SK-N-SH (cell line): ENCODE measurements around the gene LAMP2.

Experiments used
- FOSL2 ChIP-seq: IDR thresholded peaks from 2 replicates; pipeline ENCODE4 v1.4.0; 2012; ENCODE audit warnings: low read depth, mild to moderate bottlenecking, moderate library complexity, borderline replicate concordance
- SMC3 ChIP-seq: IDR thresholded peaks from 2 replicates; pipeline ENCODE4 v1.6.1; 2012; ENCODE audit warnings: low read depth, low read length, improper control_type of control experiment
- YY1 ChIP-seq: IDR thresholded peaks from 2 replicates; pipeline ENCODE4 v1.4.0; 2012; ENCODE audit warnings: low read depth, mild to moderate bottlenecking
- TF ChIP-seq, protein P1 (sequence below): fragments of 150-350 bp; IDR thresholded peaks from 2 replicates; pipeline ENCODE4 v1.6.1; 2017; ENCODE audit warnings: antibody characterized with exemption, low read length, low read depth, borderline replicate concordance
- TF ChIP-seq, protein P2 (sequence below): fragments of 150-350 bp; IDR thresholded peaks from 2 replicates; pipeline ENCODE4 v1.6.1; 2016; ENCODE audit warnings: mild to moderate bottlenecking, low read depth, low read length
- TF ChIP-seq, protein P3 (sequence below): fragments of 200-600 bp; sonication (generic); IDR thresholded peaks from 2 replicates; pipeline ENCODE4 v1.6.1; 2017; ENCODE audit warnings: antibody characterized with exemption, mild to moderate bottlenecking, moderate library complexity

DNA sequence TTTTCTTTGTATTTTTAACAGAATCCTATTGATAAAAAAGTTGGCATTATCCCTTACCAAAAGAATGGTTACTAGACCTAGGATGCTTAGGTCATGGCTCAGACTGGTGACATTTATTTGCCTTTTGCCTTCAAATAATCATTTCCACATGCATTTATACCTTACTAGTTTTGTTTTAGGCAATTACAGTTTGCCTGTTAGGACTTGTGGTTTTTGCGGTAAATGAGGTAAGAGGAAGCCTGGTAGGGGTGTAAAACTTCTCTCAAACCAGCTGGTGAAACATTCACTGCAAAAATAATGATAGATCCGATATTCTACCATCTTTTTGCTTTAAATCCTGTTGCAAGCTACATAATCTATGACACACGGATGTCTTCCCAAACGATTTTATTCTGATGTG lies 12.1 kb downstream of the LAMP2 start:
- TF ChIP-seq, protein P1, sequence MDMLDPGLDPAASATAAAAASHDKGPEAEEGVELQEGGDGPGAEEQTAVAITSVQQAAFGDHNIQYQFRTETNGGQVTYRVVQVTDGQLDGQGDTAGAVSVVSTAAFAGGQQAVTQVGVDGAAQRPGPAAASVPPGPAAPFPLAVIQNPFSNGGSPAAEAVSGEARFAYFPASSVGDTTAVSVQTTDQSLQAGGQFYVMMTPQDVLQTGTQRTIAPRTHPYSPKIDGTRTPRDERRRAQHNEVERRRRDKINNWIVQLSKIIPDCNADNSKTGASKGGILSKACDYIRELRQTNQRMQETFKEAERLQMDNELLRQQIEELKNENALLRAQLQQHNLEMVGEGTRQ: no peak
- no peak for TF ChIP-seq YY1
- TF ChIP-seq FOSL2: peak; percentile 29; the same call in 1 of the 2 replicates
- TF ChIP-seq, protein P2, sequence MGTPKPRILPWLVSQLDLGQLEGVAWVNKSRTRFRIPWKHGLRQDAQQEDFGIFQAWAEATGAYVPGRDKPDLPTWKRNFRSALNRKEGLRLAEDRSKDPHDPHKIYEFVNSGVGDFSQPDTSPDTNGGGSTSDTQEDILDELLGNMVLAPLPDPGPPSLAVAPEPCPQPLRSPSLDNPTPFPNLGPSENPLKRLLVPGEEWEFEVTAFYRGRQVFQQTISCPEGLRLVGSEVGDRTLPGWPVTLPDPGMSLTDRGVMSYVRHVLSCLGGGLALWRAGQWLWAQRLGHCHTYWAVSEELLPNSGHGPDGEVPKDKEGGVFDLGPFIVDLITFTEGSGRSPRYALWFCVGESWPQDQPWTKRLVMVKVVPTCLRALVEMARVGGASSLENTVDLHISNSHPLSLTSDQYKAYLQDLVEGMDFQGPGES: no peak
- TF ChIP-seq, protein P3, sequence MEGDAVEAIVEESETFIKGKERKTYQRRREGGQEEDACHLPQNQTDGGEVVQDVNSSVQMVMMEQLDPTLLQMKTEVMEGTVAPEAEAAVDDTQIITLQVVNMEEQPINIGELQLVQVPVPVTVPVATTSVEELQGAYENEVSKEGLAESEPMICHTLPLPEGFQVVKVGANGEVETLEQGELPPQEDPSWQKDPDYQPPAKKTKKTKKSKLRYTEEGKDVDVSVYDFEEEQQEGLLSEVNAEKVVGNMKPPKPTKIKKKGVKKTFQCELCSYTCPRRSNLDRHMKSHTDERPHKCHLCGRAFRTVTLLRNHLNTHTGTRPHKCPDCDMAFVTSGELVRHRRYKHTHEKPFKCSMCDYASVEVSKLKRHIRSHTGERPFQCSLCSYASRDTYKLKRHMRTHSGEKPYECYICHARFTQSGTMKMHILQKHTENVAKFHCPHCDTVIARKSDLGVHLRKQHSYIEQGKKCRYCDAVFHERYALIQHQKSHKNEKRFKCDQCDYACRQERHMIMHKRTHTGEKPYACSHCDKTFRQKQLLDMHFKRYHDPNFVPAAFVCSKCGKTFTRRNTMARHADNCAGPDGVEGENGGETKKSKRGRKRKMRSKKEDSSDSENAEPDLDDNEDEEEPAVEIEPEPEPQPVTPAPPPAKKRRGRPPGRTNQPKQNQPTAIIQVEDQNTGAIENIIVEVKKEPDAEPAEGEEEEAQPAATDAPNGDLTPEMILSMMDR: no peak
- TF ChIP-seq SMC3: no peak
